ENCODE data around the gene IGF1R. TPM values are rescaled to one million over a fixed set of nuclear protein-coding genes. Genes with fewer than 3 reads are reported as not detected.

Gene IGF1R
- total and polyA plus RNA-seq, 2 of the 8 experiments (the other 6 are each of a cell fraction or from before 2014, with no cell fraction given), result 32.9 to 109 TPM

- Histone ChIP-seq H2BK120ac (replicated peaks; ENCODE audit: low read depth, low read length) (no peak overlapping the region), H3K27me3 (replicated peaks in 1 of 4; ENCODE audit: control insufficient read depth in 3 of 4, extremely low read depth in 1 of 4, insufficient read depth in 3 of 4, low read length in 3 of 4) (no peaks in the 10 kb centered on the region), H4K91ac (replicated peaks; ENCODE audit: insufficient read length, low read length) (peak overlapping the region; percentile 85), H3K23ac (ENCODE audit: insufficient read length) (no peak overlapping the region), H4K5ac (ENCODE audit: insufficient read length, low read depth, low read length) (no peak overlapping the region), H2BK12ac (ENCODE audit: low read depth, low read length) (no peak overlapping the region), H3K36me3 (ENCODE audit: control insufficient read depth in 2 of 4, insufficient read depth in 4 of 4, low read length in 3 of 4) (no peaks in the 10 kb centered on the region), H3K4ac (replicated peaks; ENCODE audit: insufficient read length, low read depth, low read length) (no peak overlapping the region), H3K9me3 (ENCODE audit: insufficient read depth in 2 of 2, low read depth in 1 of 2, low read length in 1 of 2) (no peaks in the 10 kb centered on the region), H2BK20ac (ENCODE audit: low read length) (no peak overlapping the region), H2AFZ (ENCODE audit: low read length) (no peak overlapping the region), H3K23me2 (ENCODE audit: low read depth, low read length) (peaks cover 14% of the 10 kb centered on the region), H2BK5ac (ENCODE audit: low read depth, low read length) (no peak overlapping the region), H4K8ac (ENCODE audit: extremely low read depth, insufficient read depth, low read length) (peak overlapping the region; percentile 91; the same call in 1 of the 2 replicates), H3K27ac (ENCODE audit: low read depth, low read length) (peak overlapping the region; percentile 81; the same call in 1 of the 2 replicates), H3K79me2 (ENCODE audit: control insufficient read depth in 1 of 2, insufficient read depth in 2 of 2, low read length in 2 of 2) (peaks cover 41 to 68% of the 10 kb centered on the region in 2 experiments), H3K79me1 (ENCODE audit: low read depth, low read length) (peaks cover 5% of the 10 kb centered on the region), H3K18ac (ENCODE audit: extremely low read depth, low read length) (no peak overlapping the region; the same call in 1 of the 2 replicates), H3K9ac (replicated peaks in 1 of 4; ENCODE audit: extremely low read depth in 1 of 4, low read depth in 3 of 4, low read length in 3 of 4) (peak overlapping the region; percentile 53 to 87 (median 82)), H2BK15ac (ENCODE audit: low read length) (no peak overlapping the region), H3K4me3 (ENCODE audit: extremely low read depth in 1 of 4, insufficient read depth in 2 of 4, low read depth in 3 of 4, low read length in 4 of 4) (peak overlapping the region; percentile 64 to 89 (median 80)), H3K14ac (ENCODE audit: insufficient read length) (no peak overlapping the region), H2AK5ac (ENCODE audit: low read depth, low read length) (no peak overlapping the region), H3K56ac (replicated peaks; ENCODE audit: insufficient read length, low read depth, low read length) (no peak overlapping the region), H4K20me1 (replicated peaks in 1 of 2; ENCODE audit: control insufficient read depth in 1 of 2, insufficient read depth in 2 of 2, low read length in 2 of 2) (peaks cover 8 to 21% of the 10 kb centered on the region in 2 experiments), H3K4me2 (ENCODE audit: insufficient read depth in 1 of 2, low read depth in 2 of 2, low read length in 2 of 2) (peak overlapping the region; percentile 85 to 94), H3K4me1 (replicated peaks in 1 of 4; ENCODE audit: control insufficient read depth in 3 of 4, insufficient read depth in 4 of 4, low read length in 3 of 4) (peaks cover 1 to 7% (median 5%) of the 10 kb centered on the region in 4 experiments; a peak in 3 of 7 replicates)
- POLR2A ChIA-PET (ENCODE audit: partially characterized antibody), result interaction anchor here (0.7 to 2.6 kb wide), 7 partner anchors 11 to 235 kb away, joined by 3 to 16 read pairs (median 3); no protein-coding TSS in a partner anchor
- CTCF ChIA-PET (ENCODE audit: partially characterized antibody), result interaction anchor here (0.8 to 6.8 kb wide), 7 partner anchors 10 to 255 kb away, joined by 3 to 100 read pairs (median 5); no protein-coding TSS in a partner anchor
- WGBS, 2 experiments (ENCODE audit: extremely low coverage in 1 of 2, insufficient coverage in 1 of 2, insufficient read length in 1 of 2, insufficient replicate concordance in 2 of 2, low coverage in 1 of 2, low lambda C conversion rate in 2 of 2, missing lambda C conversion rate in 1 of 2), result 1% methylated on average over 45 of the region's 94 CpGs; no CpG with 5 or more reads in 1 of the 2 experiments
- no peak for DNase-seq (ENCODE audit: low read depth in 1 of 2, low spot score in 2 of 2)
- FAIRE-seq, result no peak
- TF ChIP-seq HDAC2 (IDR thresholded peaks at IDR 0.05; ENCODE audit: borderline replicate concordance in 1 of 2, low read depth in 2 of 2, low read length in 2 of 2) (0 out of 4 replicates have a peak, but pooled peaks of 1 of the 2 experiments have one; percentile 63), RBBP5 (IDR thresholded peaks at IDR 0.05; ENCODE audit: borderline replicate concordance, low read depth, low read length) (0 out of 2 replicates have a peak, but pooled peaks have one; percentile 28), TAF7 (optimal IDR thresholded peaks at IDR 0.05; ENCODE audit: borderline replicate concordance, low read depth, low read length) (no peak), CBX5 (IDR thresholded peaks at IDR 0.05; ENCODE audit: low read depth, low read length) (no peak), TBP (IDR thresholded peaks at IDR 0.05; ENCODE audit: low read depth, low read length) (no peak), FOSL1 (IDR thresholded peaks at IDR 0.05; ENCODE audit: insufficient read depth, low read depth, low read length) (no peak), EGR1 (IDR thresholded peaks at IDR 0.05; ENCODE audit: borderline replicate concordance, low read depth, low read length) (no peak), KDM5A (IDR thresholded peaks at IDR 0.05; ENCODE audit: low read length) (no peak)
- TF ChIP-seq, protein P1, sequence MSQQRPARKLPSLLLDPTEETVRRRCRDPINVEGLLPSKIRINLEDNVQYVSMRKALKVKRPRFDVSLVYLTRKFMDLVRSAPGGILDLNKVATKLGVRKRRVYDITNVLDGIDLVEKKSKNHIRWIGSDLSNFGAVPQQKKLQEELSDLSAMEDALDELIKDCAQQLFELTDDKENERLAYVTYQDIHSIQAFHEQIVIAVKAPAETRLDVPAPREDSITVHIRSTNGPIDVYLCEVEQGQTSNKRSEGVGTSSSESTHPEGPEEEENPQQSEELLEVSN (IDR thresholded peaks at IDR 0.05), result no peak
These were observed 1.4 kb downstream of the IGF1R start for GRCh38 chr15:98649472-98650416.
